IPS DF 6.9 (cell line): ENCODE data around the gene VPS33B.

Experiments used
- DNase-seq: peaks from one replicate; pipeline ENCODE4 v3.0.0-alpha.2; 2013; ENCODE audit warnings: low read depth, low spot score
- H3K27ac ChIP-seq: one replicate; pipeline ENCODE4 v1.5.1; 2013; ENCODE audit warnings: low read length, control low read depth
- H3K27me3 ChIP-seq: 2 replicates; pipeline ENCODE4 v1.6.1; 2013; ENCODE audit warnings: mild to moderate bottlenecking, low read length; ENCODE audit not compliant: control insufficient read depth, insufficient read depth
- H3K36me3 ChIP-seq: 2 replicates; pipeline ENCODE4 v1.6.1; 2013; ENCODE audit warnings: low read length; ENCODE audit not compliant: control insufficient read depth, insufficient read depth
- H3K4me1 ChIP-seq: 2 replicates; pipeline ENCODE4 v1.6.1; 2013; ENCODE audit warnings: low read length; ENCODE audit not compliant: control insufficient read depth, insufficient read depth
- H3K4me3 ChIP-seq: 2 replicates; pipeline ENCODE4 v1.5.1; 2013; ENCODE audit warnings: mild to moderate bottlenecking, low read length
- H3K9me3 ChIP-seq: 2 replicates; pipeline ENCODE4 v1.6.1; 2013; ENCODE audit warnings: low read length, inconsistent platforms; ENCODE audit not compliant: control insufficient read depth, insufficient read depth
- WGBS: extraction: QIAGEN DNeasy Blood & Tissue Kit; methylation state at CpG from one replicate; pipeline ENCODE4 v1.1.7; 2013; ENCODE audit warnings: mixed read lengths, missing lambda C conversion rate; ENCODE audit not compliant: insufficient read length, insufficient coverage; 5-methylcytosine and 5-hydroxymethylcytosine counted together

Gene VPS33B

GRCh38 chr15:90952901-90953677 lies 69.3 kb downstream of the VPS33B start:
- Histone ChIP-seq H3K4me1 (peaks cover 6% of the 10 kb centered on the region), H3K9me3 (no peaks in the 10 kb centered on the region; the same call in 1 of the 2 replicates), H3K27me3 (no peaks in the 10 kb centered on the region), H3K4me3 (no peak overlapping the region), H3K27ac (no peak overlapping the region), H3K36me3 (peaks cover 31% of the 10 kb centered on the region)
- no peak for DNase-seq
- WGBS = no CpG with 5 or more reads among the region's 14 CpGs

GRCh38 chr15:90950676-90951075 lies 71.7 kb downstream of the VPS33B start:
- DNase-seq = no peak
- H3K27me3 ChIP-seq = no peaks in the 10 kb centered on the region
- H3K36me3 ChIP-seq = peaks cover 39% of the 10 kb centered on the region
- no CpG with 5 or more reads among the region's 6 CpGs for WGBS
- no peaks in the 10 kb centered on the region; the same call in 1 of the 2 replicates for H3K9me3 ChIP-seq
- H3K4me3 ChIP-seq = no peak overlapping the region
- H3K27ac ChIP-seq = no peak overlapping the region
- no peaks in the 10 kb centered on the region for H3K4me1 ChIP-seq

- H3K9me3 ChIP-seq = no peaks in the 10 kb centered on the region; the same call in 1 of the 2 replicates
- no CpG with 5 or more reads among the region's 23 CpGs for WGBS
- no peak for DNase-seq
- peaks cover 39% of the 10 kb centered on the region for H3K36me3 ChIP-seq
- no peaks in the 10 kb centered on the region for H3K4me1 ChIP-seq
- H3K27ac ChIP-seq = no peak overlapping the region
- H3K27me3 ChIP-seq = no peaks in the 10 kb centered on the region
- H3K4me3 ChIP-seq = no peak overlapping the region
Measured at GRCh38 chr15:90949979-90950675, 72.3 kb downstream of the VPS33B start.
